ENCODE measurements around the gene TIGD3. TPM values are rescaled to one million over a fixed set of nuclear protein-coding genes. Genes with fewer than 3 reads are reported as not detected.

TIGD3 gene
- total and polyA plus RNA-seq, 10 of the 15 experiments (the other 5 are each of a cell fraction or from before 2014, with no cell fraction given) = 0.13 to 1.4 (median 0.57) TPM

- no peak for TF ChIP-seq NR2C2 (IDR thresholded peaks at IDR 0.05; ENCODE audit: borderline replicate concordance, control insufficient read depth, insufficient read length, low read depth)
- no peak for TF ChIP-seq ZNF384 (IDR thresholded peaks at IDR 0.05; ENCODE audit: borderline replicate concordance, low read depth, low read length)
- TF ChIP-seq POLR2AphosphoS2 (IDR thresholded peaks at IDR 0.05; ENCODE audit: low read depth, low read length) = no peak
Measured at GRCh38 chr11:65401073-65401802, 46.7 kb downstream of the TIGD3 start (continued).

GRCh38 chr11:65401803-65402248 lies 47.3 kb downstream of the TIGD3 start:
- intact Hi-C loops (cut with micrococcal nuclease; ENCODE audit: unreplicated experiment) = no loop called here
- Histone ChIP-seq H3K9me3 (replicated peaks; ENCODE audit: control insufficient read depth, insufficient read depth, low read length) (no peaks in the 10 kb centered on the region), H3K4me3 (no peak overlapping the region), H2AFZ (ENCODE audit: control insufficient read depth, low read depth, low read length) (no peak overlapping the region), H3K4me1 (ENCODE audit: control insufficient read depth, insufficient read depth, low read length) (peaks cover 20% of the 10 kb centered on the region), H3K27me3 (replicated peaks in 1 of 2; ENCODE audit: control insufficient read depth in 2 of 2, insufficient read depth in 2 of 2, low read length in 1 of 2) (no peaks in the 10 kb centered on the region), H3K27ac (ENCODE audit: control insufficient read depth, insufficient read depth) (no peak overlapping the region), H3K79me2 (ENCODE audit: control insufficient read depth, insufficient read depth, low read length) (no peaks in the 10 kb centered on the region; the same call in 1 of the 2 replicates), H3K36me3 (ENCODE audit: control insufficient read depth in 2 of 2, insufficient read depth in 2 of 2, low read length in 1 of 2) (peaks cover 23 to 30% of the 10 kb centered on the region in 2 experiments), H3K9ac (ENCODE audit: control insufficient read depth, insufficient read depth, low read length) (no peak overlapping the region), H4K20me1 (ENCODE audit: control insufficient read depth, insufficient read depth) (no peaks in the 10 kb centered on the region), H3K4me2 (ENCODE audit: control insufficient read depth, insufficient read depth) (no peak overlapping the region)
- SMC1A ChIA-PET (ENCODE audit: uncharacterized antibody, unreplicated experiment) = interaction anchor here (0.7 to 1.9 kb wide), 4 partner anchors 13 to 63 kb away, joined by 4 to 7 read pairs (median 4); no protein-coding TSS in a partner anchor
- no TSS peak for BruUV-seq (replicated peaks)
- CTCF ChIA-PET = interaction anchor here (0.8 to 2.9 kb wide), 4 partner anchors 11 to 72 kb away, joined by 3 to 13 read pairs (median 5); no protein-coding TSS in a partner anchor
- 88% methylated on average over 9 of the region's 10 CpGs for WGBS (ENCODE audit: insufficient coverage, insufficient replicate concordance, low lambda C conversion rate, missing lambda C conversion rate)
- POLR2A ChIA-PET = interaction anchor here (0.6 kb wide), 2 partner anchors 47 to 60 kb away, joined by 3 read pairs; no protein-coding TSS in a partner anchor
- RAD21 ChIA-PET (ENCODE audit: unreplicated experiment) = interaction anchor here (0.7 kb wide), 1 partner anchor 59 kb away, joined by 3 read pairs; no protein-coding TSS in a partner anchor
- no peak for FAIRE-seq
- ATAC-seq = no peak
- DNase-seq (ENCODE audit: low read depth, low spot score) = no peak
- in situ Hi-C loops (cut with MboI) = no loop called here
- no peak for TF ChIP-seq SIN3A (IDR thresholded peaks at IDR 0.05; ENCODE audit: low read depth, low read length)
- TF ChIP-seq SP1 (IDR thresholded peaks at IDR 0.05; ENCODE audit: low read depth, low read length) = no peak
- TF ChIP-seq RAD21 (IDR thresholded peaks at IDR 0.05; ENCODE audit: insufficient read depth, low read depth, low read length) = no peak
- TF ChIP-seq ELK1 (IDR thresholded peaks at IDR 0.05; ENCODE audit: low read depth, low read length) = no peak
- no peak for TF ChIP-seq NR2F1 (conservative IDR thresholded peaks at IDR 0.05)
- TF ChIP-seq BHLHE40 (IDR thresholded peaks at IDR 0.05; ENCODE audit: borderline replicate concordance in 1 of 2, low read depth in 2 of 2, low read length in 1 of 2) = no peak
- TF ChIP-seq TCF12 (IDR thresholded peaks at IDR 0.05; ENCODE audit: low read depth, low read length) = no peak
- no peak for TF ChIP-seq ASH2L (IDR thresholded peaks at IDR 0.05; ENCODE audit: borderline replicate concordance, low read depth)
- no peak for TF ChIP-seq PRDM15 (CRISPR knock-in tag; IDR thresholded peaks at IDR 0.05)
- TF ChIP-seq CTCF (IDR thresholded peaks at IDR 0.05 in 2 of 3, conservative IDR thresholded peaks at IDR 0.05 in 1 of 3; ENCODE audit: control insufficient read depth in 2 of 3, extremely low read depth in 1 of 3, insufficient read depth in 1 of 3, low read depth in 3 of 3, low read length in 3 of 3) = no peak
- no peak for TF ChIP-seq EZH2 (IDR thresholded peaks at IDR 0.05; ENCODE audit: borderline replicate concordance, control insufficient read depth, low read depth, low read length)
- TF ChIP-seq POLR2AphosphoS2 (IDR thresholded peaks at IDR 0.05; ENCODE audit: low read depth, low read length) = no peak
